Progenitor cell of endocrine pancreas (in vitro differentiated cells): Measurements from ENCODE around the gene CKM. TPM values are rescaled to one million over a fixed set of nuclear protein-coding genes. Genes with fewer than 3 reads are reported as not detected.

Source experiments
- DNase-seq: peaks from one replicate; pipeline ENCODE4 v3.0.0; 2021; ENCODE audit warnings: low spot score; ENCODE audit not compliant: unreplicated experiment
- H3K27ac Mint-ChIP-seq: 2 replicates; pipeline ENCODE4 v1.8.0; 2021; ENCODE audit warnings: mild to moderate bottlenecking, moderate library complexity, mixed read lengths
- H3K27me3 Mint-ChIP-seq: 2 replicates; pipeline ENCODE4 v1.8.0; 2021; ENCODE audit warnings: mixed read lengths
- H3K36me3 Mint-ChIP-seq: 2 replicates; pipeline ENCODE4 v1.8.0; 2022; ENCODE audit warnings: mixed read lengths; ENCODE audit not compliant: insufficient read depth
- H3K4me1 Mint-ChIP-seq: 2 replicates; pipeline ENCODE4 v1.8.0; 2021; ENCODE audit warnings: low read depth, mixed read lengths
- H3K4me3 Mint-ChIP-seq: 2 replicates; pipeline ENCODE4 v1.8.0; 2021; ENCODE audit warnings: low read depth, mild to moderate bottlenecking, moderate library complexity, mixed read lengths
- H3K9me3 Mint-ChIP-seq: 2 replicates; pipeline ENCODE4 v1.8.0; 2021; ENCODE audit warnings: low read depth, mixed read lengths
- CTCF ChIP-seq: fragments of 200-600 bp; sonication (generic); IDR thresholded peaks from one replicate; pipeline ENCODE4 v1.5.0; 2021; ENCODE audit warnings: antibody characterized with exemption, mild to moderate bottlenecking; ENCODE audit not compliant: unreplicated experiment
- total RNA-seq: library from RNA; stranded (reverse); gene quantifications from 2 replicates; pipeline ENCODE4 v1.2.1, GENCODE V29; 2021

CKM gene
- total RNA-seq, 1 donor from 2014 or later: not detected

- no peaks in the 10 kb centered on the region for H3K27me3 Mint-ChIP-seq
- DNase-seq: no peak
- peaks cover 28% of the 10 kb centered on the region for H3K36me3 Mint-ChIP-seq
- no peak for TF ChIP-seq CTCF
- no peak overlapping the region for H3K4me3 Mint-ChIP-seq
- H3K9me3 Mint-ChIP-seq: no peaks in the 10 kb centered on the region
- peak overlapping the region; percentile 69 for H3K27ac Mint-ChIP-seq
- H3K4me1 Mint-ChIP-seq: no peaks in the 10 kb centered on the region
Measured at GRCh38 chr19:45356760-45357444, 34.2 kb upstream of the CKM start.

- TF ChIP-seq CTCF: no peak
- H3K9me3 Mint-ChIP-seq: no peaks in the 10 kb centered on the region
- no peak for DNase-seq
- H3K4me3 Mint-ChIP-seq: no peak overlapping the region
- H3K27me3 Mint-ChIP-seq: no peaks in the 10 kb centered on the region
- H3K36me3 Mint-ChIP-seq: peaks cover 24% of the 10 kb centered on the region
- H3K27ac Mint-ChIP-seq: no peak overlapping the region
- H3K4me1 Mint-ChIP-seq: no peaks in the 10 kb centered on the region
Measured at GRCh38 chr19:45355910-45356309, 33.2 kb upstream of the CKM start.

GRCh38 chr19:45355402-45355801, 32.7 kb upstream of the CKM start:
- Mint-ChIP-seq H3K9me3 (no peaks in the 10 kb centered on the region), H3K36me3 (peaks cover 26% of the 10 kb centered on the region), H3K4me3 (no peak overlapping the region), H3K4me1 (no peaks in the 10 kb centered on the region), H3K27me3 (no peaks in the 10 kb centered on the region), H3K27ac (no peak overlapping the region)
- no peak for DNase-seq
- no peak for TF ChIP-seq CTCF

GRCh38 chr19:45354241-45354842, 31.7 kb upstream of the CKM start:
- peaks cover 24% of the 10 kb centered on the region for H3K36me3 Mint-ChIP-seq

More at GRCh38 chr19:45354241-45354842, 31.7 kb upstream of the CKM start:
- Mint-ChIP-seq H3K4me3 (no peak overlapping the region), H3K27me3 (no peaks in the 10 kb centered on the region), H3K27ac (no peak overlapping the region), H3K4me1 (no peaks in the 10 kb centered on the region), H3K9me3 (no peaks in the 10 kb centered on the region)
- DNase-seq: no peak
- no peak for TF ChIP-seq CTCF
